Measurements from ENCODE around the gene ADAMTSL3. TPM values are rescaled to one million over a fixed set of nuclear protein-coding genes. Genes with fewer than 3 reads are reported as not detected.
"Not testable (repeated sequence)": the region's sequence is repeated elsewhere in the genome, so short reads cannot be mapped to it uniquely, and the experiment has no call there.

Gene ADAMTSL3
- polyA plus RNA-seq, 1 experiment: not detected

- no peak overlapping the region for H3K4me3 ChIP-seq (ENCODE audit: low read depth, low read length)
- TF ChIP-seq, protein P1, sequence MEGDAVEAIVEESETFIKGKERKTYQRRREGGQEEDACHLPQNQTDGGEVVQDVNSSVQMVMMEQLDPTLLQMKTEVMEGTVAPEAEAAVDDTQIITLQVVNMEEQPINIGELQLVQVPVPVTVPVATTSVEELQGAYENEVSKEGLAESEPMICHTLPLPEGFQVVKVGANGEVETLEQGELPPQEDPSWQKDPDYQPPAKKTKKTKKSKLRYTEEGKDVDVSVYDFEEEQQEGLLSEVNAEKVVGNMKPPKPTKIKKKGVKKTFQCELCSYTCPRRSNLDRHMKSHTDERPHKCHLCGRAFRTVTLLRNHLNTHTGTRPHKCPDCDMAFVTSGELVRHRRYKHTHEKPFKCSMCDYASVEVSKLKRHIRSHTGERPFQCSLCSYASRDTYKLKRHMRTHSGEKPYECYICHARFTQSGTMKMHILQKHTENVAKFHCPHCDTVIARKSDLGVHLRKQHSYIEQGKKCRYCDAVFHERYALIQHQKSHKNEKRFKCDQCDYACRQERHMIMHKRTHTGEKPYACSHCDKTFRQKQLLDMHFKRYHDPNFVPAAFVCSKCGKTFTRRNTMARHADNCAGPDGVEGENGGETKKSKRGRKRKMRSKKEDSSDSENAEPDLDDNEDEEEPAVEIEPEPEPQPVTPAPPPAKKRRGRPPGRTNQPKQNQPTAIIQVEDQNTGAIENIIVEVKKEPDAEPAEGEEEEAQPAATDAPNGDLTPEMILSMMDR (IDR thresholded peaks at IDR 0.05; ENCODE audit: insufficient read depth, low read depth, low read length): no peak
- ChIA-PET CTCF (no interaction called here), POLR2A (no interaction called here)
- no peaks in the 10 kb centered on the region for H3K36me3 ChIP-seq (ENCODE audit: control insufficient read depth, insufficient read depth, low read length)
- DNase-seq (ENCODE audit: low read depth): no peak
- no peaks in the 10 kb centered on the region for H3K27me3 ChIP-seq (ENCODE audit: control insufficient read depth, insufficient read depth, low read length)
Measured at GRCh38 chr15:83747718-83748110, 93.8 kb downstream of the ADAMTSL3 start.

DNA sequence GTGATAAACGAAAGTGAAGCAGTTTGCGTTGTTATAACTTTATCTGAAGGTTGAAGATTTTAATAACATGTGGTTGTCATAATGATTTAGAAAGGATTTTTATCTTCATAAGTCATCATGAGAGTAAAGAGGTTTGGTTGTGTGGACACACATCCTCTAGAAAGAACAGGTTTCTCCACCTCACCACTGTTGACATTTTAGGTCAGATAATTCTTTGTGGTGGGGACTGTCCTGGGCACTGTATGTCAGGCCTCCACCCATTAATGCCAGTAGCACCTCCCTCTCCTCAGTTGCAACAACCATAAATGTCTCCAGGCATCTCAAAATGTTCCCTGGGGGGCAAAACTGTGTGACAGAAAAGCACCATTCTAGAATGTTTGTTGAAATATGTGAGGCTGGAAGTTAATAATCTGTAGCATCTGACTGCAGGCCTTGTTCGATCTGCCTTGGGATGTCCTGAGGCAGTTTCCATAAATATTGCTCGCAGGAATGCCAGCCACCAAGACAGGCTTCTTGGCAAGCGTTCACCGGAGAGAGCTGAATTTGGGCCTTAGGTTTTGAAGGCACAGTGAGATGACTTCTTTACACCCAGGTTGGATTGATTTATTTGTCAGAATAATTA lies 100.1 kb downstream of the ADAMTSL3 start:
- TF ChIP-seq, protein P1 (IDR thresholded peaks at IDR 0.05; ENCODE audit: insufficient read depth, low read depth, low read length): no peak
- no peak for DNase-seq (ENCODE audit: low read depth)

DNA sequence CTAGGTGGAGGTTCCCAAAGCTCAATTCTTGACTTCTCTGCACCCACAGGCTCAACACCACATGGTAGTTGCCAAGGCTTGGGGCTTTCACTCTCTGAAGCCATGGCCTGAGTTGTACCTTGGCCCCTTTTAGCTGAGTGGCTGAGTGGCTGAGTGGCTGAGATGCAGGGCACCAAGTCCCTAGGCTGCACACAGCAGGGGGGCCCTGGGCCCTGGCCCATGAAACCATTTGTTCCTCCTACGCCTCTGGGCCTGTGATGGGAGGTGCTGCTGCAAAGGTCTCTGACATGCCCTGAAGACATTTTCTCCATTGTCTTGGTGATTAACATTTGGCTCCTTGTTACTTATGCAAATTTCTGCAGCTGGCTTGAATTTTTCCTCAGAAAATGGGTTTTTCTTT lies 103.4 kb downstream of the ADAMTSL3 start:
- POLR2A ChIA-PET; H3K27me3 ChIP-seq (ENCODE audit: control insufficient read depth, insufficient read depth, low read length); H3K4me3 ChIP-seq (ENCODE audit: low read depth, low read length); CTCF ChIA-PET; H3K36me3 ChIP-seq (ENCODE audit: control insufficient read depth, insufficient read depth, low read length); DNase-seq (ENCODE audit: low read depth): not testable (repeated sequence)

More for the DNA sequence above, 100.1 kb downstream of the ADAMTSL3 start:
- ChIA-PET CTCF (no interaction called here), POLR2A (no interaction called here)
- no peaks in the 10 kb centered on the region for H3K27me3 ChIP-seq (ENCODE audit: control insufficient read depth, insufficient read depth, low read length)
- no peaks in the 10 kb centered on the region for H3K36me3 ChIP-seq (ENCODE audit: control insufficient read depth, insufficient read depth, low read length)
- no peak overlapping the region for H3K4me3 ChIP-seq (ENCODE audit: low read depth, low read length)

- Histone ChIP-seq H3K27me3 (ENCODE audit: control insufficient read depth, insufficient read depth, low read length) (no peaks in the 10 kb centered on the region), H3K4me3 (ENCODE audit: low read depth, low read length) (no peak overlapping the region), H3K36me3 (ENCODE audit: control insufficient read depth, insufficient read depth, low read length) (no peaks in the 10 kb centered on the region)
- ChIA-PET CTCF (interaction anchor here (0.8 kb wide), 1 partner anchor 104 kb away, joined by 4 read pairs; no protein-coding TSS in a partner anchor), POLR2A (no interaction called here)
- DNase-seq (ENCODE audit: low read depth): no peak
- TF ChIP-seq, protein P1 (IDR thresholded peaks at IDR 0.05; ENCODE audit: insufficient read depth, low read depth, low read length): no peak
Measured at GRCh38 chr15:83762367-83762766, 108.4 kb downstream of the ADAMTSL3 start.

DNA sequence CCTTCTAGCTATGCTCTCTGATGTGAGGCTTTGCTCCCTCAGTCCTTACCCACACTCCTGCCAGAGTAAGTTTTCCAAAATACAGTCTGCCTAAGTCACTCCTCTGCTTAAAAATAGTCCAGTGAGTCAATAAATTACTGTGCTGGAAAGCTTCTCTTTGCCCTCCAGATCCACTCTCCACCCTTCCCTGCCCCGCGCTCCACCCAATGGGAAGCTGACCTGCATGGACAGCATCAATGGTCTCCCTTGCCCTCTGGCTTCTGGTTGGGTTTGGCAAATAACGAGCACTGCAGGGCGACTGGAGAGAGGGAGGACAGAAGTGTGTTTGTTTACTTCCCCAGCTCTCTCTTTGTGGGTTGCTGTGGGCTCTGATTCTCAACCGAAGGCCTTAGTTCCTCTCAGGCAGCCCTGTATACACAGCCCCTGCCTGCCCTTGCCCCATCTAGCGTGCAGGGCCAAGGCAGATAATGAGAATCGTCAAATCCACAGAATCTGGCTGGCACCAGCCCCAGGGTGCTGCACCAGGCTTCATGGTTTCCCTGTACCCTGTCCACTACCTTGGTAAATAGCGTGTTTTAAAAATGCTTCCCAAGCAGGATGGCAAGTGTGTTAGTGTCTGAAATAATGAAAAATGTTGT lies 110.4 kb downstream of the ADAMTSL3 start:
- ChIA-PET POLR2A (no interaction called here), CTCF (no interaction called here)
- Histone ChIP-seq H3K36me3 (ENCODE audit: control insufficient read depth, insufficient read depth, low read length) (no peaks in the 10 kb centered on the region), H3K4me3 (ENCODE audit: low read depth, low read length) (no peak overlapping the region), H3K27me3 (ENCODE audit: control insufficient read depth, insufficient read depth, low read length) (no peaks in the 10 kb centered on the region)
- no peak for DNase-seq (ENCODE audit: low read depth)
- TF ChIP-seq, protein P1 (IDR thresholded peaks at IDR 0.05; ENCODE audit: insufficient read depth, low read depth, low read length): no peak

DNA sequence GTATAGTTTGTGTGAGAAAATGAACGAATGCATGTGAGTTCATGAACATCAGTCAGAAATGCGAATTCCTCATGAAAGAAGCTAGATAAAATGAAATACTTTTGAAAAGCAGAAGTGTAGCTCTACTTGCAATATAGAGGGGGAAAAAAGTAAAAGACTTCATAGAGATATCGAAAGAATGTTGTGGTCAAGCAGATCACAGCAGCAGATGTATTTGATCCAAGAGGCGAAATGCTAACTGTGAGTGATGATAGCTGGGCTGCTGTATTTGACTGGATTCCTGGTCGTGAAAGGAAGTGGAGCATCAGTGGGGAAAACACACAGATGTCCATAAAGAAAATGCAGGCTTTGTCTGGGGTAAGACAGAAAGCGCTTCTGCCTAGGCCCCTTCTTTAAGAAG lies 112.4 kb downstream of the ADAMTSL3 start:
- TF ChIP-seq, protein P1 (IDR thresholded peaks at IDR 0.05; ENCODE audit: insufficient read depth, low read depth, low read length): no peak
- no peak overlapping the region for H3K4me3 ChIP-seq (ENCODE audit: low read depth, low read length)
- no peaks in the 10 kb centered on the region for H3K27me3 ChIP-seq (ENCODE audit: control insufficient read depth, insufficient read depth, low read length)
- POLR2A ChIA-PET: no interaction called here
- CTCF ChIA-PET: no interaction called here
- no peak for DNase-seq (ENCODE audit: low read depth)
- H3K36me3 ChIP-seq (ENCODE audit: control insufficient read depth, insufficient read depth, low read length): no peaks in the 10 kb centered on the region

All from BJ (cell line).